SK-MEL-5 (cell line): ENCODE measurements around the gene AKNA. TPM values are rescaled to one million over a fixed set of nuclear protein-coding genes. Genes with fewer than 3 reads are reported as not detected.

Source experiments
- DNase-seq: peaks from one replicate; pipeline ENCODE4 v3.0.0-alpha.2; 2016; ENCODE audit warnings: low read depth, low spot score
- in situ Hi-C: cut with HindIII; loops from 2 replicates; pipeline ENCODE4 v1.10.0; 2016; ENCODE audit warnings: low sequenced_read_pairs, high pct_unique_total_duplicates, low pct_unique_long_range_greater_than_20kb
- total RNA-seq: library from RNA; depleted of rRNA; stranded (reverse); fragments of >200 nt; shearing (Covaris generic); gene quantifications from 2 replicates; pipeline ENCODE4 v1.2.3, GENCODE V29; 2014

AKNA gene
- total RNA-seq, 1 experiment from 2014 or later, result 5.5 TPM

GRCh38 chr9:114311571-114312512 lies 75.9 kb downstream of the AKNA start:
- no peak for DNase-seq
- in situ Hi-C loops, result no loop called here

GRCh38 chr9:114310471-114311450 lies 77.0 kb downstream of the AKNA start:
- in situ Hi-C loops, result no loop called here
- no peak for DNase-seq

GRCh38 chr9:114309096-114309495 lies 78.7 kb downstream of the AKNA start:
- in situ Hi-C loops, result no loop called here

GRCh38 chr9:114308361-114308950 lies 79.3 kb downstream of the AKNA start:
- in situ Hi-C loops, result no loop called here
- no peak for DNase-seq

More at GRCh38 chr9:114309096-114309495, 78.7 kb downstream of the AKNA start:
- no peak for DNase-seq

GRCh38 chr9:114307899-114308267 lies 79.9 kb downstream of the AKNA start:
- DNase-seq, result no peak
- in situ Hi-C loops, result no loop called here

GRCh38 chr9:114304416-114305188 lies 83.2 kb downstream of the AKNA start:
- DNase-seq, result no peak
- in situ Hi-C loops, result no loop called here

- in situ Hi-C loops, result no loop called here
- DNase-seq, result no peak
These were observed 83.8 kb downstream of the AKNA start for GRCh38 chr9:114303977-114304376.

GRCh38 chr9:114303571-114303970 lies 84.2 kb downstream of the AKNA start:
- in situ Hi-C loops, result no loop called here
- DNase-seq, result no peak

- DNase-seq, result no peak
- in situ Hi-C loops, result no loop called here
These were observed 85.1 kb downstream of the AKNA start for GRCh38 chr9:114302727-114303126.

- in situ Hi-C loops, result no loop called here
- DNase-seq, result no peak
These were observed 85.8 kb downstream of the AKNA start for GRCh38 chr9:114301798-114302565.

GRCh38 chr9:114300846-114301797 lies 86.7 kb downstream of the AKNA start:
- in situ Hi-C loops, result no loop called here
- DNase-seq, result no peak

GRCh38 chr9:114300153-114300845 lies 87.5 kb downstream of the AKNA start:
- no peak for DNase-seq
- in situ Hi-C loops, result no loop called here

GRCh38 chr9:114299286-114300152 lies 88.3 kb downstream of the AKNA start:
- in situ Hi-C loops, result no loop called here
- no peak for DNase-seq

GRCh38 chr9:114296338-114296737 lies 91.4 kb downstream of the AKNA start:
- in situ Hi-C loops, result no loop called here
- no peak for DNase-seq
